ENCODE results near the gene COMT. TPM values are rescaled to one million over a fixed set of nuclear protein-coding genes. Genes with fewer than 3 reads are reported as not detected.

The COMT gene
- total RNA-seq, 4 donors from 2014 or later, result 105 to 235 (median 208) TPM

GRCh38 chr22:19986011-19986409 is 44.4 kb downstream of the COMT start:
- H3K36me3 ChIP-seq, result peaks cover 0 to 10% of the 10 kb centered on the region in 2 donors
- peaks cover 0 to 67% (median 28%) of the 10 kb centered on the region in 3 donors for H3K4me1 ChIP-seq
- peak overlapping the region; percentile 79 to 93 for H3K4me3 ChIP-seq
- no peaks in the 10 kb centered on the region for H3K9me3 ChIP-seq
- H3K27ac ChIP-seq, result peak overlapping the region in 3 of 4 donors; percentile 92 to 93 (median 93)
- no peak for TF ChIP-seq POLR2AphosphoS5 (IDR thresholded peaks at IDR 0.05)
- no peak for TF ChIP-seq POLR2A (IDR thresholded peaks at IDR 0.05)
- TF ChIP-seq EP300 (IDR thresholded peaks at IDR 0.05), result no peak
- no peak for TF ChIP-seq CTCF (IDR thresholded peaks at IDR 0.05)
- no peaks in the 10 kb centered on the region for H3K27me3 ChIP-seq
- ATAC-seq, result no peak
- WGBS, 2 donors (ENCODE audit: low coverage in 1 of 2), result no CpG with 5 or more reads among the region's 2 CpGs

GRCh38 chr22:19986410-19987341 is 45.1 kb downstream of the COMT start:
- peaks cover 0 to 4% of the 10 kb centered on the region in 2 donors for H3K36me3 ChIP-seq
- H3K27ac ChIP-seq, result peak overlapping the region; percentile 87 to 93 (median 92)
- H3K9me3 ChIP-seq, result no peaks in the 10 kb centered on the region
- no peaks in the 10 kb centered on the region for H3K27me3 ChIP-seq
- peak overlapping the region; percentile 79 to 93 for H3K4me3 ChIP-seq
- no CpG with 5 or more reads among the region's 76 CpGs for WGBS, 2 donors (ENCODE audit: low coverage in 1 of 2)
- ATAC-seq, result peak; percentile 86
- peaks cover 0 to 73% (median 34%) of the 10 kb centered on the region in 3 donors for H3K4me1 ChIP-seq
- peak; percentile 78 to 80 for TF ChIP-seq POLR2A (IDR thresholded peaks at IDR 0.05)
- peak; percentile 64 for TF ChIP-seq POLR2AphosphoS5 (IDR thresholded peaks at IDR 0.05)
- TF ChIP-seq EP300 (IDR thresholded peaks at IDR 0.05), result no peak
- TF ChIP-seq CTCF (IDR thresholded peaks at IDR 0.05), result peak in 1 of 4 experiments; percentile 5

- TF ChIP-seq CTCF (IDR thresholded peaks at IDR 0.05) (no peak), POLR2AphosphoS5 (IDR thresholded peaks at IDR 0.05) (no peak), EP300 (IDR thresholded peaks at IDR 0.05) (no peak), POLR2A (IDR thresholded peaks at IDR 0.05) (no peak)
- ATAC-seq, result no peak
- H3K9me3 ChIP-seq, result no peaks in the 10 kb centered on the region
- H3K4me3 ChIP-seq, result peak overlapping the region in 1 of 2 donors; percentile 93
- WGBS, 2 donors (ENCODE audit: low coverage in 1 of 2), result 87 to 100% methylated on average over 1 to 3 of the region's 24 CpGs
- H3K27ac ChIP-seq, result peak overlapping the region in 3 of 4 donors; percentile 92 to 93 (median 93)
- no peaks in the 10 kb centered on the region for H3K36me3 ChIP-seq
- peaks cover 0 to 81% (median 43%) of the 10 kb centered on the region in 3 donors for H3K4me1 ChIP-seq
- H3K27me3 ChIP-seq, result no peaks in the 10 kb centered on the region
Measured at GRCh38 chr22:19987394-19988306, 46.1 kb downstream of the COMT start.

GRCh38 chr22:19988331-19988808 is 46.8 kb downstream of the COMT start:
- Histone ChIP-seq H3K27me3 (no peaks in the 10 kb centered on the region), H3K27ac (peak overlapping the region in 3 of 4 donors; percentile 33 to 93 (median 92)), H3K4me1 (peaks cover 0 to 81% (median 50%) of the 10 kb centered on the region in 3 donors), H3K9me3 (no peaks in the 10 kb centered on the region), H3K4me3 (no peak overlapping the region), H3K36me3 (no peaks in the 10 kb centered on the region)
- no peak for TF ChIP-seq POLR2A (IDR thresholded peaks at IDR 0.05)
- TF ChIP-seq POLR2AphosphoS5 (IDR thresholded peaks at IDR 0.05), result no peak
- TF ChIP-seq EP300 (IDR thresholded peaks at IDR 0.05), result no peak
- no peak for TF ChIP-seq CTCF (IDR thresholded peaks at IDR 0.05)
- ATAC-seq, result no peak
- WGBS, 2 donors (ENCODE audit: low coverage in 1 of 2), result 100% methylated on average over 4 of the region's 9 CpGs; no CpG with 5 or more reads in 1 of the 2 donors
